ENCODE data around the gene TRIM15. TPM values are rescaled to one million over a fixed set of nuclear protein-coding genes. Genes with fewer than 3 reads are reported as not detected.
"Not testable (repeated sequence)": the region's sequence is repeated elsewhere in the genome, so short reads cannot be mapped to it uniquely, and the experiment has no call there.

Gene TRIM15
- total RNA-seq, 2 donors from 2014 or later: 0.52 TPM; not detected in 1

- intact Hi-C loops (cut with DNase I): no loop called here
- Histone ChIP-seq H3K9me3 (no peaks in the 10 kb centered on the region), H3K36me3 (replicated peaks in 1 of 2; ENCODE audit: insufficient read depth in 1 of 2, low read depth in 2 of 2) (no peaks in the 10 kb centered on the region), H3K27me3 (no peaks in the 10 kb centered on the region), H3K4me3 (peak overlapping the region; percentile 14 to 68), H3K4me1 (peaks cover 40% of the 10 kb centered on the region), H3K27ac (peak overlapping the region; percentile 97 to 99 (median 98))
- TF ChIP-seq POLR2A (IDR thresholded peaks at IDR 0.05): no peak
- TF ChIP-seq, protein P1, sequence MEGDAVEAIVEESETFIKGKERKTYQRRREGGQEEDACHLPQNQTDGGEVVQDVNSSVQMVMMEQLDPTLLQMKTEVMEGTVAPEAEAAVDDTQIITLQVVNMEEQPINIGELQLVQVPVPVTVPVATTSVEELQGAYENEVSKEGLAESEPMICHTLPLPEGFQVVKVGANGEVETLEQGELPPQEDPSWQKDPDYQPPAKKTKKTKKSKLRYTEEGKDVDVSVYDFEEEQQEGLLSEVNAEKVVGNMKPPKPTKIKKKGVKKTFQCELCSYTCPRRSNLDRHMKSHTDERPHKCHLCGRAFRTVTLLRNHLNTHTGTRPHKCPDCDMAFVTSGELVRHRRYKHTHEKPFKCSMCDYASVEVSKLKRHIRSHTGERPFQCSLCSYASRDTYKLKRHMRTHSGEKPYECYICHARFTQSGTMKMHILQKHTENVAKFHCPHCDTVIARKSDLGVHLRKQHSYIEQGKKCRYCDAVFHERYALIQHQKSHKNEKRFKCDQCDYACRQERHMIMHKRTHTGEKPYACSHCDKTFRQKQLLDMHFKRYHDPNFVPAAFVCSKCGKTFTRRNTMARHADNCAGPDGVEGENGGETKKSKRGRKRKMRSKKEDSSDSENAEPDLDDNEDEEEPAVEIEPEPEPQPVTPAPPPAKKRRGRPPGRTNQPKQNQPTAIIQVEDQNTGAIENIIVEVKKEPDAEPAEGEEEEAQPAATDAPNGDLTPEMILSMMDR (IDR thresholded peaks at IDR 0.05): no peak
- ATAC-seq (no peak), DNase-seq (no peak)
- 0 to 1% methylated on average over 10 to 12 of the region's 12 CpGs for WGBS, 2 donors
Observed at GRCh38 chr6:30213667-30213956, 50.3 kb downstream of the TRIM15 start.

DNA sequence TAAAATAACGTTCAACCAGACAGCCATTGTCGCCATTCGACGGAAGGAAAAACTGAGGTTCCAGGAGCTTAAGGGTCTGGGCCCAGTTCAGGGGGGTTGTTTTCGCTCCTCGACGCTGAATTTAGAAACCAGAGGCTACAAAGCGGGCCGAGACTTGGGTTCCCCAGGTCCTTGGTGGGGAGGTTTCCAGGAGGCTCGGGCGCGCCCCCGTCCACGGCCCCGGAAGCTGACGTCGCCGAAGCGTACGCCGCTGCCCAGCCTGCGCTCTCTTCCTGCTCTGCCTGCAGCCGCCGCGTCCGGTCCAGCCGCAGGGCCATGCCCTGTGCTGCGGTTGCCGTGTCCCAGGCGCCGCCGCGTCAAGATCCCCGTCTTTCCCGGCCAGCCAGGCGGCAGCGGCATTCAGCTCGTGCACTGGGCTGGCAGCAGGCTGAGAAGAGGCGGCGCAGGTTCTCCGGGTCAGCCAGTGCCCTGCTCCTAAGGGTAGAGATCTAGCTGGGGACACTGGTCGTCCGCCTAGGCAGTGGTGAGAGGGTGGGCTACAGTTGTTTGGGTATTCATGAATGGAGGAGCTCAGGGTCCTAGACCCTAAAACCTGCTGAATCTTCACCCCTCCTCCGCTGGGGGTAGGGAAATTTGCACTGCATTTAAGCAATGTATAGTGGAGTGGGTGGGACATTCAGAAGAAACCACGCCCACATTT is 50.8 kb downstream of the TRIM15 start:
- DNase-seq: peak; percentile 85 to 88 (median 88)
- H3K4me3 ChIP-seq: peak overlapping the region; percentile 14 to 68
- WGBS, 2 donors: 0 to 4% methylated on average over 5 to 45 of the region's 45 CpGs
- H3K27ac ChIP-seq: peak overlapping the region; percentile 97 to 99 (median 98)
- peak; percentile 87 to 90 (median 88) for TF ChIP-seq POLR2A (IDR thresholded peaks at IDR 0.05)
- TF ChIP-seq, protein P1 (IDR thresholded peaks at IDR 0.05): peak in 1 of 7 experiments; percentile 3
- peaks cover 39% of the 10 kb centered on the region for H3K4me1 ChIP-seq
- no peaks in the 10 kb centered on the region for H3K36me3 ChIP-seq (replicated peaks in 1 of 2; ENCODE audit: insufficient read depth in 1 of 2, low read depth in 2 of 2)
- H3K9me3 ChIP-seq: no peaks in the 10 kb centered on the region
- intact Hi-C loops (cut with DNase I): no loop called here
- ATAC-seq: peak; percentile 82
- no peaks in the 10 kb centered on the region for H3K27me3 ChIP-seq

DNA sequence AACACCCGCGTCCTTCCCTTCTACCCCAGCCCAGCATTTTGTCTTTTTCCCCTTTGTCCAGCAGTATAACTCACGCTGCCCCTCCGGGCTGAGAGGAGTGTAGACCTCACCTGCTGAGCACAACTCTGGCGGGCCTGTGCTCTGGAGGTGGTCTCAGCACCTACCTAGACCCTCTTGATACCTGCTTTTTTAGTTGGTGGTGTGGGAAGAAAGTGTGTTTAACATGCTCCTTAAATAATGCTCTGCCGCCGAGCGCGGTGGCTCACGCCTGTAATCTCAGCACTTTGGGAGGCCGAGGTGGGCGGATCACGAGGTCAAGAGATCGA is 51.3 kb downstream of the TRIM15 start:
- H3K27ac ChIP-seq: peak overlapping the region; percentile 97 to 99 (median 98)
- no peak for DNase-seq
- no peaks in the 10 kb centered on the region for H3K27me3 ChIP-seq
- no peak for ATAC-seq
- no peaks in the 10 kb centered on the region for H3K36me3 ChIP-seq (replicated peaks in 1 of 2; ENCODE audit: insufficient read depth in 1 of 2, low read depth in 2 of 2)
- intact Hi-C loops (cut with DNase I): no loop called here
- peaks cover 38% of the 10 kb centered on the region for H3K4me1 ChIP-seq
- WGBS, 2 donors: 63% methylated on average over 14 of the region's 14 CpGs
- TF ChIP-seq, protein P1 (IDR thresholded peaks at IDR 0.05): no peak
- no peak for TF ChIP-seq POLR2A (IDR thresholded peaks at IDR 0.05)
- H3K4me3 ChIP-seq: peak overlapping the region; percentile 14 to 68
- H3K9me3 ChIP-seq: no peaks in the 10 kb centered on the region

DNA sequence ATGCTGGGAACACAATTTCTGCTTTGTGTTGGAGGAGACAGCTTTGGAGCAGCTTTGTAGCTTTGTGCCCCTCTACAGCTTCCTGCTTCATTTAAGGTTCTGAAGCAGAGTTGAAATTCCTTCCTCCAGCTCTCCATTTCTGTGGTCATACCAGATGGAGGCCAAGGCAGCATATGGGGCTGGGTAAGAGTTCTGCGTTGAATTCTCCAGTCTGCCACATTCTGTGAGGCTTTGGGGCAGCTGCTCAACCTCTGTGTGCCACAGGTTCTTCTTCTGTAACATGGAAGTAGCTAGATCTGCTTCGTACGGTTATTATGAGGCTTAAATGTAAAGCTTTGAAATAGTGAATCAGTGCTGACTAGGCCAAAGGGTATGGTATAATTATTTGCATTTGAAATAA is 52.8 kb downstream of the TRIM15 start:
- Histone ChIP-seq H3K27ac (no peak overlapping the region), H3K4me1 (peaks cover 25% of the 10 kb centered on the region), H3K9me3 (no peaks in the 10 kb centered on the region), H3K27me3 (no peaks in the 10 kb centered on the region), H3K4me3 (no peak overlapping the region), H3K36me3 (replicated peaks in 1 of 2; ENCODE audit: insufficient read depth in 1 of 2, low read depth in 2 of 2) (no peaks in the 10 kb centered on the region)
- DNase-seq (no peak), ATAC-seq (no peak)
- WGBS, 2 donors: 61 to 78% methylated on average over 3 of the region's 3 CpGs
- TF ChIP-seq, protein P1 (IDR thresholded peaks at IDR 0.05): no peak
- intact Hi-C loops (cut with DNase I): no loop called here

GRCh38 chr6:30219244-30219643 is 55.9 kb downstream of the TRIM15 start:
- no peaks in the 10 kb centered on the region for H3K27me3 ChIP-seq
- no peaks in the 10 kb centered on the region for H3K36me3 ChIP-seq (replicated peaks in 1 of 2; ENCODE audit: insufficient read depth in 1 of 2, low read depth in 2 of 2)
- no peak overlapping the region for H3K4me3 ChIP-seq
- H3K9me3 ChIP-seq: no peaks in the 10 kb centered on the region
- whole genome bisulfite sequencing, 2 donors: 0% methylated on average over 1 of the region's 1 CpG
- peak; percentile 72 to 83 (median 79) for DNase-seq
- peaks cover 13% of the 10 kb centered on the region for H3K4me1 ChIP-seq
- ATAC-seq: peak; percentile 91
- H3K27ac ChIP-seq: no peak overlapping the region
- TF ChIP-seq POLR2A (IDR thresholded peaks at IDR 0.05): peak in 1 of 3 donors; percentile 38
- TF ChIP-seq, protein P1 (IDR thresholded peaks at IDR 0.05): peak; percentile 77 to 92 (median 89)
- intact Hi-C loops (cut with DNase I): no loop called here

- H3K27ac ChIP-seq; H3K4me3 ChIP-seq; DNase-seq; H3K9me3 ChIP-seq; H3K4me1 ChIP-seq; ATAC-seq; H3K27me3 ChIP-seq; intact Hi-C loops (cut with DNase I); H3K36me3 ChIP-seq (replicated peaks in 1 of 2; ENCODE audit: insufficient read depth in 1 of 2, low read depth in 2 of 2): not testable (repeated sequence)
- WGBS, 2 donors: 58 to 63% methylated on average over 6 of the region's 6 CpGs
Observed at GRCh38 chr6:30221395-30221794, 58.0 kb downstream of the TRIM15 start.

DNA sequence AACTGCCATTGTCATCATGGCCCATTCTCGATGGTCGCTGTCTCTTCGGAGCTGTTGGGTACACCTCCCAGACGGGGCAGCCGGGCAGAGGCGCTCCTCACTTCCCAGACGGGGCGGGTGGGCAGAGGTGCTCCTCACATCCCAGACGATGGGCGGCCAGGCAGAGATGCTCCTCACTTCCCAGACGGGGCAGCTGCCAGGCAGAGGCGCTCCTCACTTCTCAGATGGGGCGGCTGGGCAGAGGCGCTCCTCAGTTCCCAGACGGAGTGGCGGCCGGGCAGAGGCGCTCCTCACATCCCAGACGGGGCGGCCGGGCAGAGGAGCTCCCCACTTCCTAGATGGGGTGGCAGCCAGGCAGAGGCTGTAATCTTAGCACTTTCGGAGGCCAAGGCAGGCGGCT is 58.6 kb downstream of the TRIM15 start:
- H3K9me3 ChIP-seq; H3K4me3 ChIP-seq; ATAC-seq; H3K36me3 ChIP-seq (replicated peaks in 1 of 2; ENCODE audit: insufficient read depth in 1 of 2, low read depth in 2 of 2); H3K27ac ChIP-seq; H3K27me3 ChIP-seq; intact Hi-C loops (cut with DNase I); DNase-seq; H3K4me1 ChIP-seq: not testable (repeated sequence)
- 90% methylated on average over 17 to 22 of the region's 23 CpGs for WGBS, 2 donors
